Stimulated activated CD4-positive, alpha-beta T cell treated with anti-CD3 and anti-CD28 coated beads, Interleukin-4, amount 100 ng/mL, for 1 hour (primary cell): ENCODE results near the gene OR2C1.

Source experiments
- DNase-seq: peaks from one replicate; pipeline ENCODE4 v3.0.0-alpha.2; 2020

Gene OR2C1

GRCh38 chr16:3355589-3355988, at the start of gene OR2C1:
Gene OR2C1 (plus strand): TSS chr16:3355889. CDS start chr16:3355941, 52 bp downstream.
- no peak for DNase-seq

- DNase-seq, result no peak
Observed at GRCh38 chr16:3306078-3306477, 49.6 kb upstream of the OR2C1 start.

- no peak for DNase-seq
Observed at GRCh38 chr16:3311496-3311895, 44.2 kb upstream of the OR2C1 start.

- DNase-seq, result no peak
Observed at GRCh38 chr16:3317315-3317999, 38.2 kb upstream of the OR2C1 start.

- no peak for DNase-seq
Observed at GRCh38 chr16:3321816-3322215, 33.9 kb upstream of the OR2C1 start.

GRCh38 chr16:3327514-3327913, 28.2 kb upstream of the OR2C1 start:
- DNase-seq, result no peak

GRCh38 chr16:3328104-3328503, 27.6 kb upstream of the OR2C1 start:
- no peak for DNase-seq

- DNase-seq, result no peak
Observed at GRCh38 chr16:3328643-3329042, 27.0 kb upstream of the OR2C1 start.

GRCh38 chr16:3346041-3346440, 9.6 kb upstream of the OR2C1 start:
- no peak for DNase-seq

GRCh38 chr16:3347586-3347985, 8.1 kb upstream of the OR2C1 start:
- no peak for DNase-seq

GRCh38 chr16:3348547-3349167, 7.0 kb upstream of the OR2C1 start:
- DNase-seq, result no peak

GRCh38 chr16:3349175-3349574, 6.5 kb upstream of the OR2C1 start:
- no peak for DNase-seq

GRCh38 chr16:3356118-3356517, 429 bp downstream of the OR2C1 start:
- DNase-seq, result no peak

GRCh38 chr16:3358871-3359270, 3.2 kb downstream of the OR2C1 start:
- DNase-seq, result no peak

GRCh38 chr16:3362931-3363330, 7.2 kb downstream of the OR2C1 start:
- DNase-seq, result no peak

GRCh38 chr16:3363793-3364192, 8.1 kb downstream of the OR2C1 start:
- no peak for DNase-seq

GRCh38 chr16:3364774-3365427, 9.2 kb downstream of the OR2C1 start:
- peak; percentile 83 for DNase-seq

- DNase-seq, result no peak
Observed at GRCh38 chr16:3369073-3369472, 13.4 kb downstream of the OR2C1 start.

- DNase-seq, result no peak
Observed at GRCh38 chr16:3375680-3376079, 20.0 kb downstream of the OR2C1 start.

- DNase-seq, result no peak
Observed at GRCh38 chr16:3377917-3378316, 22.2 kb downstream of the OR2C1 start.

- no peak for DNase-seq
Observed at GRCh38 chr16:3383045-3383448, 27.4 kb downstream of the OR2C1 start.

- no peak for DNase-seq
Observed at GRCh38 chr16:3388325-3388724, 32.6 kb downstream of the OR2C1 start.

GRCh38 chr16:3389663-3390338, 34.1 kb downstream of the OR2C1 start:
- DNase-seq, result no peak

- DNase-seq, result no peak
Observed at GRCh38 chr16:3400446-3400778, 44.7 kb downstream of the OR2C1 start.
